ENCODE results near the gene KPTN.
"Not testable (repeated sequence)": the region's sequence is repeated elsewhere in the genome, so short reads cannot be mapped to it uniquely, and the experiment has no call there.

KPTN gene

DNA sequence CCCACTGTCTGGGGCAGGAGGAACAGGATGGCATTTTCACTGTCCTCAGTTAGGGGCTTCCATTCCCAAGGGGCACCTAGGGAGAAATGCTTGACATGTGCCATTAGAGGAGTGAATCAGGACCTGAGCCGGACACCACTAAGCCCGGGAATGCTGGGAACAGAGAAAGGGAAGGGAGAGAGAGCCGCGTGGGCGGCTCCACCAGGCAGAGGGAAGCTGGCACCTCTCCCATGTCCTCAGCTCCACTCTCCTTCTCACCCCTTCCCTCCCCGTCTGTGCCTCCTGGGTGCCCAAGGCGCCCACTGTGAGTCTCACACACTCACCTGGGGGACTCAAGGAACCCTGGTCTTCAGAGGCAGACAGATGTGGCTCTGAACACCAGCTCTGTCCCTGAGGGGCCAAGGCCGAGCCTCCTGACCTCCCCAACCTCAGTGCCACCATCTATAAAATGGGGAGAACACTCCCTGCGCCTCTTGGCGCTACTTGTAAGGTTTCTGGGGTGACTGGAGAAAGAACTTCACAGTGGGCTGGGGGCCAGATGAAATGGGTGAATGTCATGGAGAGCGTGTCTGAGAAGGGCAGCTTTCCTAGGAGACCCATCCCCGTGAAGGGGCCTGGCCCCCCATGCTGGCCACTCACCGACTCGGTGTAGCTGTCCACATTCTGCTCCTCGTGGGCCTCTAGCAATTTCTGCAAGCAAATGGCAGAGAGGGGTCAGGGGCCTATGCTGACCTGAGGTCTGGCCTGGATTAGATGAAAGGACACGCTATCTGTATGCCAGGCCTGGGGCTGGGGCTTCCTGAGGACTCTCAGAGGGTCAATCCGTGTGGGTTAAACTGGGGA, 5.3 kb upstream of the KPTN start:
- H3K36me3 ChIP-seq (ENCODE audit: insufficient read depth, low read length), result peaks cover 71% of the 10 kb centered on the region
- no peaks in the 10 kb centered on the region for H3K9me3 ChIP-seq (ENCODE audit: low read length)
- H3K4me1 ChIP-seq (ENCODE audit: insufficient read depth, low read length), result no peaks in the 10 kb centered on the region
- no peak overlapping the region for H3K27ac ChIP-seq (ENCODE audit: low read depth, low read length)
- no peaks in the 10 kb centered on the region for H3K27me3 ChIP-seq (ENCODE audit: control insufficient read depth in 1 of 2, insufficient read depth in 2 of 2, low read length in 2 of 2)
- no peak overlapping the region for H3K9ac ChIP-seq (ENCODE audit: low read length)
- no peak overlapping the region for H3K4me3 ChIP-seq (ENCODE audit: low read depth in 1 of 2, low read length in 2 of 2)

DNA sequence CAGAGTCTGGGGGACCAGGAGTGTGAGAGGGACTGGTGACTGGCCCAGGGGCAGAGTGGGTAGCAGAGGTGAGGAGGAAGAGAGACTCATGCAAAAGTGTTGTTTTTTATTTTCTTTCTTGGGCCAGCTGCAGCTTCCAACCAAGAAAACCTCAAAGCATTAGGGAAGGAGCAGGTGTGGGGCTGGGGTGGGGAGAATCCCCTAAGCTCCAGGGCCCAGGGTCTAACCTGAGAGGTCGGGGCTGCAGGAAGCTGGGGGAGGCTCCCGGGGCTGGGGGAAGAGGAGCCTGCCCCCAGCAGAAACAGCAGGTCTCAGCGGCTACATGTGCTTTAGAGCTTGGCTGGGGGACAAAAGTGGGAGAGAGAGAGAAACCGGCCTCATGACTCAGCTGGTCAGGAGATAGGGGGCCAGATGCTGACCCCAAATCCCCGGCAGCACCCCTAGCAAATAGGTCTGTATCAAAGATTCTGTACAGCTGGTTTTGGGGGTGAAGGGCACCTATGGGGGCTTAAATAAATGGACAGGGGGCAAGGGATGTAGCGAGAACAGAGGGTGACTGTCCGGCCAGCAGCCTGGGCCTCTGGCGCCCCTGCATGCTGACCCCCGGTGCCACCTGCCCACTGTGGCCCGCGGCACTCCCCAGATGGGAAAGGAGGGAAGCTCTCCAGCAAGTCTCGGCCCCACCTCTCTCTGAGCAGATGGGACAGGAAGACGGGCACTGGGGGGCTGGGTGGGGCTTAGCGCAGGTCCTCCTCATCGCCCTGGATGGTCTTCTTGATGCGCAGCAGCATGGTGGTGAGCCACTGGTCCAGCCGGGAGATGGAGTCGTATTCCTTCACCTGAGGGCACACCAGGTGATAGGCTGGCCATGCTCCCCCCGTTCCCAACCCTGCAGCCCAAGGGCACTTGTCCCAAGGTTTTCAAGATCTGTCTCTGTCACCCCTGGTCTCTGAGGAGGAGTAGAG, 3.8 kb upstream of the KPTN start:
- Histone ChIP-seq H3K4me1 (ENCODE audit: insufficient read depth, low read length) (peaks cover 8% of the 10 kb centered on the region), H3K36me3 (ENCODE audit: insufficient read depth, low read length) (peaks cover 58% of the 10 kb centered on the region)

DNA sequence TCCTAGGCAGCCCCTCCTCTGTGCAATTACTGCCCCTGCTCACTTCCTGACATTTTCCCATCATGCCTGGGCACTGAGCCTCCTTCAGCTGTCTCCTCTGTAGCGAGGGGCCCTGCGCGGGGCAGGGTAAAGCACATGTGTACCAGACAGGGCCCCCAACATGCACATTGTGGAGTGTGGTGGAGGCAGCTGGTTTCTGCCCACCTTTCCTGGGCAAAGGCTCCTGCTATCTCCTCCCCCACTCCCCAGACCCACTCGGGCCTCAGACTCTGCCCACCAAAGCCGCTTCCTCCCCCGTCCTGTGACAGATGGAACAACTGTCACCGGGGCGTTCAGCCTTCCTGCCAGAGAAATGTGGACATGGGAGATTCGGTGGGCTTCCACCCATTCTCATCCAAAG, 2.9 kb upstream of the KPTN start:
- Histone ChIP-seq H3K27ac (ENCODE audit: low read depth, low read length) (no peak overlapping the region), H3K4me3 (ENCODE audit: low read depth in 1 of 2, low read length in 2 of 2) (no peak overlapping the region), H3K27me3 (ENCODE audit: control insufficient read depth in 1 of 2, insufficient read depth in 2 of 2, low read length in 2 of 2) (no peaks in the 10 kb centered on the region), H3K9me3 (ENCODE audit: low read length) (no peaks in the 10 kb centered on the region), H3K9ac (ENCODE audit: low read length) (no peak overlapping the region), H3K36me3 (ENCODE audit: insufficient read depth, low read length) (peaks cover 53% of the 10 kb centered on the region), H3K4me1 (ENCODE audit: insufficient read depth, low read length) (peaks cover 8% of the 10 kb centered on the region)

More for the DNA sequence above, 3.8 kb upstream of the KPTN start:
- no peaks in the 10 kb centered on the region for H3K9me3 ChIP-seq (ENCODE audit: low read length)
- no peaks in the 10 kb centered on the region for H3K27me3 ChIP-seq (ENCODE audit: control insufficient read depth in 1 of 2, insufficient read depth in 2 of 2, low read length in 2 of 2)
- H3K9ac ChIP-seq (ENCODE audit: low read length), result no peak overlapping the region
- no peak overlapping the region for H3K27ac ChIP-seq (ENCODE audit: low read depth, low read length)
- H3K4me3 ChIP-seq (ENCODE audit: low read depth in 1 of 2, low read length in 2 of 2), result no peak overlapping the region

DNA sequence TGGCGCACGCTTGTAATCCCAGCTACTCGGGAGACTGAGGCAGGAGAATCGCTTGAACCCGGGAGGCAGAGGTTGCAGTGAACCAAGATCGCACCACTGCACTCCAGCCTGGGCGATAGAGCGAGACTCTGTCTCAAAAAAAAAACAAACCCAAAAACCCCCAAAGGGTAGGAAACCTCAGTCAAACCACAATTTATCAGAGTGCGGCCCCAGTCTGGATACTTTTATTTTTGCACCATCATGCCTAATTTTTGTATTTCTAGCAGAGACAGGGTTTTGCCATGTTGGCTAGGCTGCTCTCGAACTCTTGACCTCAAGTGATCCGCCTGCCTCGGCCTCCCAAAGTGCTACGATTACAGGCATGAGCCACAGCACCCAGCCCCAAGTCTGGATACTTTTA, 2.2 kb upstream of the KPTN start:
- H3K4me3 ChIP-seq (ENCODE audit: low read depth in 1 of 2, low read length in 2 of 2); H3K27me3 ChIP-seq (ENCODE audit: control insufficient read depth in 1 of 2, insufficient read depth in 2 of 2, low read length in 2 of 2); H3K27ac ChIP-seq (ENCODE audit: low read depth, low read length); H3K4me1 ChIP-seq (ENCODE audit: insufficient read depth, low read length); H3K9ac ChIP-seq (ENCODE audit: low read length); H3K9me3 ChIP-seq (ENCODE audit: low read length): not testable (repeated sequence)
- H3K36me3 ChIP-seq (ENCODE audit: insufficient read depth, low read length), result peaks cover 46% of the 10 kb centered on the region

DNA sequence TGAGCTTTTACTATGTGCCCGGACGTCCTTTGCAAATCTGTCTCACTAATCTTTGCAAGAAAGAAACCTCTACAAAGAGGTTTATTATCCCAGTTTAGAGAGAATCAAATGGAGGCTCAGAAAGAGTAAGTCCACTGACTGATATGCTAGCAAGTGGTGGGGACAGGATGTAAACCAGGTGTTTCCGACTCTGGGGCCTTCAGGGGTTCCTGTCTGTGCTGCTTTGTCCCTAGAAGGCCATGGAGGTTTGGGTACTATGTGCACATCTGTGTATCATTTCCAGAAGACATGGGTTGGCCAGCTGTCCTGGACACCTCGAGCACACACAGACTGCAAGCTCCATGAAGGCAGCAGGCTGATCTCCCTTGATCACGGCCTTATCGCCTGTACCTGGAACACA, 1.2 kb upstream of the KPTN start:
- H3K9me3 ChIP-seq (ENCODE audit: low read length), result no peaks in the 10 kb centered on the region
- peaks cover 36% of the 10 kb centered on the region for H3K36me3 ChIP-seq (ENCODE audit: insufficient read depth, low read length)
- peaks cover 8% of the 10 kb centered on the region for H3K4me1 ChIP-seq (ENCODE audit: insufficient read depth, low read length)
- no peak overlapping the region for H3K27ac ChIP-seq (ENCODE audit: low read depth, low read length)
- peak overlapping the region in 1 of 2 donors; percentile 89 for H3K4me3 ChIP-seq (ENCODE audit: low read depth in 1 of 2, low read length in 2 of 2)
- H3K27me3 ChIP-seq (ENCODE audit: control insufficient read depth in 1 of 2, insufficient read depth in 2 of 2, low read length in 2 of 2), result no peaks in the 10 kb centered on the region
- no peak overlapping the region for H3K9ac ChIP-seq (ENCODE audit: low read length)

DNA sequence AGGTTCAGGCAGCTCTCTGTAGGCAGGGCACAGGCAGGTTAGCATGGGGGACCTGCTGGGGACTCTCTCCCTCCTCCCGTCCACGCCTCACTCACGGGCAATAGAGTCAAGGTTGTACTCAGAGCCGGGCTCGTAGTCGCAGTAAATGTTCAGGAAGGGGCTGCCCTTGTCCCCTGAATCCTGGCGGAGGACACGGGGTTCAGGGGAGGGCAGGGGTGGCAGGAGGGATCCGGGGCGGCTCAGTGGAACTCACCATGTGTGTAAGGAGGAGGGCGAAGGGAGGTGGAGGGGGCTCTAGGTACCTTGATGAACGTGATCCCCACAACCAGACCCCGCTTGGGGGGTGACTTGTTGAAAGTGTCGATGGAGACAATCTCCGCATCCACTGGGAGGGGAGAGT, 819 bp downstream of the KPTN start:
- Histone ChIP-seq H3K27ac (ENCODE audit: low read depth, low read length) (no peak overlapping the region), H3K9ac (ENCODE audit: low read length) (no peak overlapping the region), H3K4me1 (ENCODE audit: insufficient read depth, low read length) (peaks cover 8% of the 10 kb centered on the region), H3K36me3 (ENCODE audit: insufficient read depth, low read length) (peaks cover 21% of the 10 kb centered on the region), H3K9me3 (ENCODE audit: low read length) (no peaks in the 10 kb centered on the region), H3K27me3 (ENCODE audit: control insufficient read depth in 1 of 2, insufficient read depth in 2 of 2, low read length in 2 of 2) (no peaks in the 10 kb centered on the region), H3K4me3 (ENCODE audit: low read depth in 1 of 2, low read length in 2 of 2) (peak overlapping the region in 1 of 2 donors; percentile 89)

DNA sequence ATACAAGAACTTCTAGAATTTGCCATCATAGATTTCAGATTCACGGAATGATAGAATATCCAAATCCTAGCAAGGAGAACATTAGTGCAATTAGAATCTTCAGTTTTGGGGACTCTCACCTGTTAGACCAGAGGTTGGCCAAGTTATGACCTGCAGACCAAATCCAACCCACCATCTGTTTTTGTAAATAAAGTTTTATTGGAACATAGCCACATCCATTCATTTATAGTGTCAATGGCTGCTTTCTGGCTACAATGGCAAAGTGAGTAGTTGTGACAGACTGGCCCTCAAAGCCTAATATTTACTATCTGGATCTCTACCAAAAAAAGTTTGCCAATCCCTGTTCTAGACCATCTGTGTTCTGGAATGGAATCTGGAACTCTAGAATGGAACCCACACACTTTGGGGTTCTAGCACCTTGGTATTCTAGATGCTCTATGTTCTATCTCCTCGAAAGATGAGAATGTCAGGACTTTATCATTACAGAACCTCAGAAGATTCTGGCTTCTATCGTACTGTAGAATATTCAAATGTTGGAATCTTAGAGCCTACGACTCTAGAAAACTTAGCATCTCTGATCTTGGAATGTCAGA, 2.5 kb downstream of the KPTN start:
- Histone ChIP-seq H3K4me3 (ENCODE audit: low read depth in 1 of 2, low read length in 2 of 2) (no peak overlapping the region), H3K27ac (ENCODE audit: low read depth, low read length) (no peak overlapping the region), H3K9me3 (ENCODE audit: low read length) (no peaks in the 10 kb centered on the region), H3K27me3 (ENCODE audit: control insufficient read depth in 1 of 2, insufficient read depth in 2 of 2, low read length in 2 of 2) (no peaks in the 10 kb centered on the region), H3K36me3 (ENCODE audit: insufficient read depth, low read length) (peaks cover 10% of the 10 kb centered on the region), H3K4me1 (ENCODE audit: insufficient read depth, low read length) (peaks cover 8% of the 10 kb centered on the region), H3K9ac (ENCODE audit: low read length) (no peak overlapping the region)

DNA sequence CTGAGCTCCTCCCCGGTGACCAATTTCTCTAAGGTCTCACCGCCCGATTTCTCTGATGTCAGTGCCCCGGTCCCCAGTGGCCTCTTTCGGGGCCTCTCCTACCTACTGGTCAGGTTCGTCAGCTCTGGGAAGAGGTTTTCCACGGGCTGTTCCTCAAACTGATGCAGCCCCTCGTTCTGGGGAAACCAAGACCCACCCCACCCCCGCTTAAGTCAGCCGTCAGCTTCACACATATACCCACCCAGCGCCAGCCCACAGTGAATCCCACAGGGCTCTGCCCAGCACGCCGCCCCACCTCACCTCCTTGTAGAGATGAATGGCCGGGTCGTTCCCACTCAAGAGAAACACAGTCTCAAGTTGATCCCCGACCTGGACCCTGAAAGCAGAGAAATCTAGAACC, 3.4 kb downstream of the KPTN start:
- Histone ChIP-seq H3K36me3 (ENCODE audit: insufficient read depth, low read length) (peaks cover 9% of the 10 kb centered on the region), H3K4me3 (ENCODE audit: low read depth in 1 of 2, low read length in 2 of 2) (no peak overlapping the region), H3K27ac (ENCODE audit: low read depth, low read length) (no peak overlapping the region)

DNA sequence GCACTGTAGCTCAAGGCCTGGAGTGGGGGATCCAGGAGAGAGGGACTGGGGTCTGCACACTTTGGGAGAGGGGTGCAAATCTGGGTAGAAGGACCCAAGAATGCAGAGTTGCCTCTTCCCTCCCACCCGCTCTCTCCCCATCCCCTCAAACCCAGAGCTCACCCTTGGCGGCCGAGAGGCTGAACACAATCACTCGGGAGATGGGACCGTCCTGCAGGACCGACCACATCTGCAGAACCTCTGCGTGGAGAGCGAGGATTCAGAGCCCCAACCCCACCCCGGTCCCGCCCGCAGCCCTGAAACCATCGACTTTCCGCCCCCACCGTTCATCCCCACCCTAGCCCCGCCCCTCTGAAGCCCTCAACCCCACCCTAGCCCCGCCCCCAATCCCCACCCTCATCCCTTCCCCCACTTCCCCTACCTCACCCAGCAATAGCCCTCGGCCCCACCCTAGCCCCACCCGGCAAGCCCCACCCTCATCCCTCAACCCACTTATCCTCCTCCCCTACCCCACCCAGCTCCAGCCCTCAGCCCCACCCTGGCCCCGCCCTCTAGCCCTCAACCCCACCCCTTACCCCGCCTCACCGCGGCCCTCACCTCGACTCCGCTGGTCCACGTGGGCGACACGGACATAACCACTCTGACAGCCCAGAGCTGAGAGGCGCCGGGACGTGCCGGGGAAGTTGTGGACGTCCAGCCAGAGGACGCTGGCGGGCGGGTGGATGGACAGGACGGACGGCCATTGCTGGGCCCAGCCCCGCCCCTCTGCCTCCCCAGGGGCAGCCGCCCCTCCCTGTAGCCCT, 4.1 kb downstream of the KPTN start:
- Histone ChIP-seq H3K36me3 (ENCODE audit: insufficient read depth, low read length) (peaks cover 1% of the 10 kb centered on the region), H3K27me3 (ENCODE audit: control insufficient read depth in 1 of 2, insufficient read depth in 2 of 2, low read length in 2 of 2) (no peaks in the 10 kb centered on the region), H3K4me1 (ENCODE audit: insufficient read depth, low read length) (peaks cover 8% of the 10 kb centered on the region), H3K4me3 (ENCODE audit: low read depth in 1 of 2, low read length in 2 of 2) (no peak overlapping the region), H3K27ac (ENCODE audit: low read depth, low read length) (no peak overlapping the region), H3K9me3 (ENCODE audit: low read length) (no peaks in the 10 kb centered on the region), H3K9ac (ENCODE audit: low read length) (no peak overlapping the region)

More for the DNA sequence above, 3.4 kb downstream of the KPTN start:
- H3K4me1 ChIP-seq (ENCODE audit: insufficient read depth, low read length), result peaks cover 8% of the 10 kb centered on the region
- H3K9me3 ChIP-seq (ENCODE audit: low read length), result no peaks in the 10 kb centered on the region
- no peak overlapping the region for H3K9ac ChIP-seq (ENCODE audit: low read length)
- H3K27me3 ChIP-seq (ENCODE audit: control insufficient read depth in 1 of 2, insufficient read depth in 2 of 2, low read length in 2 of 2), result no peaks in the 10 kb centered on the region

DNA sequence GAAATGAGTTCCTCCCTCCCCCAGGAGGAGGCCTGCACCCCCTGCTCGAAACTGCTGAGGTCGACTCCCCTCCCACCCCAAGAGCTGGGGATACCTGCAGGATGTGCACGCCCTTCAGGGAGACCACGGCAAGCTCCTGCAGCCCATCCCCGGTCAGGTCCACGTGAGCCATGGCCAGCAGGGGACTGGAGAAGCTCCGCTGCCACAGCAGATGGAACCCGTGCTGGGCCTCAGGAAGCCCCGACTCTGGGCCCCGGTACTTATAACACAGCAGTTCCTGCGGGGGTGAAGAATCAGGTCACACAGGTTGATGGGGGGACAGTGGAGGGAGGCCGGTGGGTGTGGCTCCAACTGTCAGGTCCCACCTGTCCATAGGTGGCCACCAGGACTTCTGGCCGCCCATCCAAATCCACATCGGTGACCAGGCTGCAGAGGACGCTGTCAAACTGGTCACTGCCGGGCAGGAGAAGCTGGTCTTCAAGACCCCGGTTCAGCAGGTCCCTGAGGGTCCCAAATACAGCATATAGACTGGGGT, 7.5 kb downstream of the KPTN start:
- no peak overlapping the region for H3K27ac ChIP-seq (ENCODE audit: low read depth, low read length)
- H3K4me3 ChIP-seq (ENCODE audit: low read depth in 1 of 2, low read length in 2 of 2), result no peak overlapping the region
- peaks cover 6% of the 10 kb centered on the region for H3K4me1 ChIP-seq (ENCODE audit: insufficient read depth, low read length)
- H3K9ac ChIP-seq (ENCODE audit: low read length), result no peak overlapping the region
- no peaks in the 10 kb centered on the region for H3K27me3 ChIP-seq (ENCODE audit: control insufficient read depth in 1 of 2, insufficient read depth in 2 of 2, low read length in 2 of 2)
- H3K36me3 ChIP-seq (ENCODE audit: insufficient read depth, low read length), result no peaks in the 10 kb centered on the region
- H3K9me3 ChIP-seq (ENCODE audit: low read length), result no peaks in the 10 kb centered on the region

Data from muscle layer of colon (tissue), 2 donors.